ENCODE measurements around the gene KERA.

Gene KERA

GRCh38 chr12:91007531-91008290 is 50.1 kb downstream of the KERA start:
- DNase-seq, result no peak

- no peak for DNase-seq
Observed at GRCh38 chr12:91004872-91005271, 53.0 kb downstream of the KERA start, which contains the start of gene EPYC. EPYC (minus strand) TSS chr12:91004972; CDS start chr12:91002565, 2,407 bp downstream.

- DNase-seq, result no peak
Observed at GRCh38 chr12:91003737-91004136, 54.1 kb downstream of the KERA start.

GRCh38 chr12:91001306-91001705 is 56.5 kb downstream of the KERA start:
- no peak for DNase-seq
